AG04450 (cell line): Measurements from ENCODE around the gene FAM187B. TPM values are rescaled to one million over a fixed set of nuclear protein-coding genes. Genes with fewer than 3 reads are reported as not detected.
"Not testable (repeated sequence)": the region's sequence is repeated elsewhere in the genome, so short reads cannot be mapped to it uniquely, and the experiment has no call there.

ENCODE experiments used
- CTCF ChIA-PET: fragments of 300-600, 350-600 bp; formaldehyde crosslinking; extraction: SDS; loops from one replicate; lab custom pipeline; 2022; ENCODE audit warnings: antibody characterized with exemption, inconsistent platforms; lab: Charles Lee
- POLR2A ChIA-PET: fragments of 350-600 bp; formaldehyde crosslinking; extraction: SDS; loops from one replicate; lab custom pipeline; 2021; ENCODE audit warnings: antibody characterized with exemption, inconsistent platforms; lab: Yijun Ruan, JAX
- DNase-seq: peaks from one replicate; pipeline ENCODE4 v3.0.0-alpha.2; 2011; ENCODE audit warnings: low read depth, low spot score
- H3K27ac ChIP-seq: one replicate; pipeline ENCODE4 v1.5.1; 2012; ENCODE audit warnings: low read depth, low read length, control low read depth
- H3K27me3 ChIP-seq: one replicate; pipeline ENCODE4 v1.6.0; 2012; ENCODE audit warnings: low read length; ENCODE audit not compliant: control insufficient read depth, insufficient read depth
- H3K4me3 ChIP-seq: 2 replicates; pipeline ENCODE4 v1.5.1; 2011; ENCODE audit warnings: mild to moderate bottlenecking, low read depth, low read length, control low read depth
- H3K9me3 ChIP-seq: 2 replicates; pipeline ENCODE4 v1.5.1; 2012; ENCODE audit warnings: low read length; ENCODE audit not compliant: control insufficient read depth, insufficient read depth
- polyA plus RNA-seq: library from polyadenylated mRNA; depleted of rRNA; stranded (reverse); fragments of >200 nt; gene quantifications from 2 replicates; pipeline ENCODE4 v1.2.3, GENCODE V29; 2011
- TF ChIP-seq, protein P1 (sequence below): IDR thresholded peaks from 2 replicates; pipeline ENCODE4 v1.5.1; 2011; ENCODE audit warnings: low read depth, low read length, control low read depth, inconsistent platforms

FAM187B gene
- polyA plus RNA-seq, 1 experiment: not detected

DNA sequence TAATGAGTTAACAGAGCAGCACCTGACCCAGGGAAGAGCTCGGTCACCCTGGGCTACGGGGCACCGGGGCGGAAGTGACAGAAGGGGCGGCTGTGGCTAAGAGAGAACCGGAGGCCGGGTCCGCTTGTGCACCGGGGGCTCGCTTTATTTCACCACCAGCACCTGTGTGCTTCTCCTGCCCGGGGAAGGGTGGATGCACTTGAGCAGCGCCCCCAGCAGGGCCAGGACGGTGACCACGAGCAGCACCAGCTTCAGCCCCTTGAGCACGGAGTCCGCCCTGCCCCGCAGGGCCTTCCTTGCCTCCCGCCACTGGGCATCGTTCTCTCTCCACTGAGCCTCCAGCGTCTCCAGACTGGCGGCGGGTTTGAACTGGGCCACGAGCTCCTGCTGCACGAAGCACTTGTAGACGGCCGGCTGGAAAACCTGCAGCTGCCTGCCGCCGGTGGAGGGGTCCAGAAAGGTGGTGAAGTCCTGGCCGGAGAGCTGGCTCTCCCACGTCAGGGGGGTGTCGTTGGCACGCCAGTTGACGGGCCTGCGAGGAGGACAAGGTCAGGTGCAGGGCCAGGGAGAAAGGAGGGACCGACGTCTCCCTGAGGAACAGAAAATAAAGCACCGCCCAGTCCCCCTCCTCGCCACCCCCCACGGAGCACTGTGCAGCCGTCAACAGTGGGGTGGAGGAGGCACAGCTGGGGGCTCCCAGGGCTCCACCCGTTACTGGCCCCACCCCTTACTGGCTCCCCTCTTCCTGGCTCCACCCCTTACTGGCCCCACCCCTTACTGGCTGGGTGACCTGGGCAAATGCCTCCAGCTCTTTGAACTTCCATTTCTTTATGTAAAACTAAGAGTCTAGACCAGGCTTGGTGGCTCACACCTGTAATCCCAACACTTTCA lies 3.6 kb downstream of the FAM187B start:
- peaks cover 10% of the 10 kb centered on the region for H3K27me3 ChIP-seq
- no peak overlapping the region for H3K4me3 ChIP-seq
- CTCF ChIA-PET: no interaction called here
- POLR2A ChIA-PET: no interaction called here
- no peak overlapping the region for H3K27ac ChIP-seq
- TF ChIP-seq, protein P1, sequence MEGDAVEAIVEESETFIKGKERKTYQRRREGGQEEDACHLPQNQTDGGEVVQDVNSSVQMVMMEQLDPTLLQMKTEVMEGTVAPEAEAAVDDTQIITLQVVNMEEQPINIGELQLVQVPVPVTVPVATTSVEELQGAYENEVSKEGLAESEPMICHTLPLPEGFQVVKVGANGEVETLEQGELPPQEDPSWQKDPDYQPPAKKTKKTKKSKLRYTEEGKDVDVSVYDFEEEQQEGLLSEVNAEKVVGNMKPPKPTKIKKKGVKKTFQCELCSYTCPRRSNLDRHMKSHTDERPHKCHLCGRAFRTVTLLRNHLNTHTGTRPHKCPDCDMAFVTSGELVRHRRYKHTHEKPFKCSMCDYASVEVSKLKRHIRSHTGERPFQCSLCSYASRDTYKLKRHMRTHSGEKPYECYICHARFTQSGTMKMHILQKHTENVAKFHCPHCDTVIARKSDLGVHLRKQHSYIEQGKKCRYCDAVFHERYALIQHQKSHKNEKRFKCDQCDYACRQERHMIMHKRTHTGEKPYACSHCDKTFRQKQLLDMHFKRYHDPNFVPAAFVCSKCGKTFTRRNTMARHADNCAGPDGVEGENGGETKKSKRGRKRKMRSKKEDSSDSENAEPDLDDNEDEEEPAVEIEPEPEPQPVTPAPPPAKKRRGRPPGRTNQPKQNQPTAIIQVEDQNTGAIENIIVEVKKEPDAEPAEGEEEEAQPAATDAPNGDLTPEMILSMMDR: no peak
- no peaks in the 10 kb centered on the region; the same call in 1 of the 2 replicates for H3K9me3 ChIP-seq
- no peak for DNase-seq

DNA sequence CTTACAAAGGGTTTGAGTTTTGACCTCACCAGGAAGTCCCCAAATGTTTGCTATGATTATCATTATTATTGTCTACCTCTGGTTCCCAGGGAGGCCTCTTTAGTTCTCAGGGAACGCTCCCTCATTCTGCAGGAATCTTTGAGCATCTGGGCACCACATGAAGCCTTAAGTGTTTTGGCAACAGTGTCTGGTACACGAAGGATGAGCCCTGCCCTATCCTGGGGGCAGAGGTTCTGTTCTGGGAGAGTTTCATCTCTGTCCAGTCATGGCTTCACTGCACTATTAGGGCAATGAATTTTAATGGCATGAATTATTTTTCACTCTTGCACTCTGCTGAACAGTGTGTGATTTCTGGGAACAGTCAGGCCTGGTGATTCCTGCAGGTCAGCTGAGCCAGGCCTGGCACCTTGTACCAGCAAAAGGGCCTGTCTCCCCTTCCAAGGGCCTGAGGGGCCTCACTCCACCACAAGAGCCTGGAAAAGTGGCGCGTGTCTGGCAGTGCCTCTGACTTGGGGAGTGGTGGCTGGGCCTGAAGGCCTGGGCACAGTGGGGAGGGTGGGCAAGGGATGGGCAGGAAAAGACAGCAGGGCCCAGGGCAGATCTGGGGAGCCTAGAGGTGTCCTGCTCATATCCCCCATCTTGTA lies 4.6 kb downstream of the FAM187B start:
- no peak for DNase-seq
- CTCF ChIA-PET: no interaction called here
- no peak overlapping the region for H3K27ac ChIP-seq
- POLR2A ChIA-PET: no interaction called here
- no peak overlapping the region for H3K4me3 ChIP-seq
- TF ChIP-seq, protein P1: no peak
- H3K9me3 ChIP-seq: no peaks in the 10 kb centered on the region; the same call in 1 of the 2 replicates
- peaks cover 10% of the 10 kb centered on the region for H3K27me3 ChIP-seq

DNA sequence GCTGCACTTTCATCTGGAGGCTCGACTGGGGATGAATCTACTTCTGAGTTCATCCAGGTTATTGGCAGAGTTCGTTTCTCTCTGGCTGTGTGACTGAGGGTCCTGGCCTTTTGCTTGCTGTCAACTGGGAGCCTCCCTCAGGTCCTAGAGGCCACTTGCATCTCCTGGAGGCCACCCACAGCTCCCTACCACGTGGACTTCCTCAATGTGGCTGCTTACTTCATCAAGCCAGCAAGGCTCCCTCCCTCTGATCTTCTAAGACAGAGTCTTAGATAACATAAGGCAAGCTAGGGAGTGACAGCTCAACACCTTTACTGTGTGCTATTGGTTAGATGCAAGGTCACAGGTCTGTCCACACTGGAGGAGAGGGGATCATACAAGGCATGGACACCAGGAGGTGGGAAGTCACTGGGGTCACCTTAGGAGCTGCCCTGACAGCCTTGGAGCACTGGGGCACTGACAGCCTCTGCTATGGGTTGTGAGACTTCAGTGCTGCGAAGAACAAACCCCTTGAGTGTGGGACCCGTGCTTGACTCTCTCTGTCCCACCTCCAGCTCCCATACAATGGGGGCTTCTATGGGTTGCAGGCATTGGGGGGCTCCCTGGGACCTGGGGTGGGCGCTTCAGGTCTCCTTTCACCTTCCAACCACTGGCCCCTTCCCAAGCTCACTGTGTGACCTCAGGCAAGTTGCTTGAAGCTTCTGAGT lies 5.3 kb downstream of the FAM187B start:
- Histone ChIP-seq H3K27me3 (peaks cover 10% of the 10 kb centered on the region), H3K4me3 (no peak overlapping the region), H3K9me3 (no peaks in the 10 kb centered on the region; the same call in 1 of the 2 replicates), H3K27ac (no peak overlapping the region)
- ChIA-PET POLR2A (no interaction called here), CTCF (interaction anchor here (0.6 kb wide), 1 partner anchor 11 kb away, joined by 4 read pairs; no protein-coding TSS in a partner anchor)
- no peak for DNase-seq
- TF ChIP-seq, protein P1: no peak

DNA sequence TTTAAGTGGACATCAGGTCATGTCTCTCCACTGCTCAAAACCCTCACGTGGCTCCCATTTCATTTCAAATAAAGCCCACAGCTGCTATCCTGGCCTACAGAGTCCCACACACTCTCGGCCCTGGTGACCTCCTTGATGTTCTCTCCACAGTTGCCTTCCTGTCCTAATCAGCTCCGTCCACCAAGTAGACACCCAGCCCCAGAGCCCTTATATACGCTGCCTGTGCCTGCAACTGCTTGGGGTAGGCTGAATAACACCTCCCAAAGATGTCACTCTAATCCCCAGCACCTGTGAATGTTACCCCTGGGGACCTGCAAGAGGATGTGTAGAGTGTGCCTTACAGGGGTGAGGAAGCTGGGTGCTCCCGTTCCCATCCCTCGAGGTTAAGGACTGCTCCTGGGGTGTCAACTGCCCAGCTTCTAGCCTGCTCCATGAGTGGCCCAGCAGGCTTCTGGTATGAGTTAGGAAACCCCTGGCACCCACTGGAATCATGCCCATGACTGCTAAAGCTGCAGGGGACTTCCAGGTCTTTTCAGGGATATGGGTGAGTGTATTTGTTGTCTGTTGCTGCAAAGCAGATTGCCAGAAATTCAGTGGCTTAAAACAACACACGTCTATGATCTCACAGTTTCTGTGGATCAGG lies 6.0 kb downstream of the FAM187B start:
- TF ChIP-seq, protein P1: no peak
- Histone ChIP-seq H3K27ac (no peak overlapping the region), H3K9me3 (no peaks in the 10 kb centered on the region; the same call in 1 of the 2 replicates), H3K27me3 (peaks cover 10% of the 10 kb centered on the region), H3K4me3 (no peak overlapping the region)
- ChIA-PET POLR2A (no interaction called here), CTCF (no interaction called here)
- no peak for DNase-seq

DNA sequence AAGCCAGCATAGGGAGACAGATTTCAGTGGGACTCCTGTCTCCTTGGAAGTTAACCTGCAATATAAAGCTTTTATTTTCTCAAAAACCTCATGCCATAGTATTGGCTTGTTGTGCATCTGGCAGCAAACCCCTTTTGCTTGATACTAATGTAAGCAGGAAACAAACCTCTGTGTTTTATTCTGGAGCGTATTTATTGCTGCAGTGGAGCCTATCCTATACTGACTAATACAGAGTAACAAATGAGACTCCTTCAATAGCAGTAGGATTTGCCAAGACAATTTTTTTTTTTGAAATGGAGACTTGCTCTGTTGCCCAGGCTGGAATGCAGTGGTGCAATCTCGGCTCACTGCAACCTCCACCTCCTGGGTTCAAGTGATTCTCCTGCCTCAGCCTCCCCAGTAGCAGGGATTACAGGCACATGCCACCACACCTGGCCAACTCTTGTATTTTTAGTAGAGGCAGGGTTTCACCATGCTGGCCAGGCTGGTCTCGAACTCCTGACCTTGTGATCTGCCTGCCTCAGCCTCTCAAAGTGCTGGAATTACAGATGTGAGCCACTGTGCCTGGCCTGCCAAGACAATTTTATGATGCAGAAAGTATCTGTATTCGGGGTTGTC lies 7.5 kb downstream of the FAM187B start:
- POLR2A ChIA-PET, CTCF ChIA-PET: not testable (repeated sequence)

More for the DNA sequence above, 7.5 kb downstream of the FAM187B start:
- DNase-seq, H3K4me3 ChIP-seq, H3K27me3 ChIP-seq, H3K27ac ChIP-seq, H3K9me3 ChIP-seq: not testable (repeated sequence)
